ENCODE data around the gene LRRC10.
A peak's percentile ranks its signal among the peaks of the same experiment; 100 is the strongest.
"Not testable (repeated sequence)": the region's sequence is repeated elsewhere in the genome, so short reads cannot be mapped to it uniquely, and the experiment has no call there.

Gene LRRC10

GRCh38 chr12:69619050-69619449 is 8.3 kb upstream of the LRRC10 start:
- no peak for DNase-seq (ENCODE audit: low spot score)

GRCh38 chr12:69616025-69616424 is 5.3 kb upstream of the LRRC10 start:
- DNase-seq (ENCODE audit: low spot score) = no peak

- DNase-seq (ENCODE audit: low spot score) = no peak
These were observed 2.6 kb upstream of the LRRC10 start for GRCh38 chr12:69613351-69613750.

GRCh38 chr12:69610126-69610525 is 581 bp downstream of the LRRC10 start:
- DNase-seq (ENCODE audit: low spot score) = no peak

- no peak for DNase-seq (ENCODE audit: low spot score)
These were observed 2.6 kb downstream of the LRRC10 start for GRCh38 chr12:69608114-69608513.

GRCh38 chr12:69604275-69604674 is 6.4 kb downstream of the LRRC10 start:
- not testable (repeated sequence) for DNase-seq (ENCODE audit: low spot score)

- not testable (repeated sequence) for DNase-seq (ENCODE audit: low spot score)
These were observed 7.2 kb downstream of the LRRC10 start for GRCh38 chr12:69603556-69603955.

- no peak for DNase-seq (ENCODE audit: low spot score)
These were observed 7.8 kb downstream of the LRRC10 start for GRCh38 chr12:69602954-69603353.

GRCh38 chr12:69601962-69602685 is 8.6 kb downstream of the LRRC10 start:
- no peak for DNase-seq (ENCODE audit: low spot score)

- no peak for DNase-seq (ENCODE audit: low spot score)
These were observed 9.9 kb downstream of the LRRC10 start for GRCh38 chr12:69600804-69601203.

GRCh38 chr12:69598174-69598753 is 12.4 kb downstream of the LRRC10 start:
- DNase-seq (ENCODE audit: low spot score) = no peak

GRCh38 chr12:69595689-69596088 is 15.0 kb downstream of the LRRC10 start:
- no peak for DNase-seq (ENCODE audit: low spot score)

GRCh38 chr12:69589082-69589481 is 21.6 kb downstream of the LRRC10 start:
- no peak for DNase-seq (ENCODE audit: low spot score)

- DNase-seq (ENCODE audit: low spot score) = no peak
These were observed 22.2 kb downstream of the LRRC10 start for GRCh38 chr12:69588527-69588926.

GRCh38 chr12:69585189-69586062 is 25.3 kb downstream of the LRRC10 start, which contains the start of gene CCT2:
Gene CCT2 (plus strand): TSS chr12:69585459. CDS start chr12:69585522, 63 bp downstream.
- peak; percentile 92 for DNase-seq (ENCODE audit: low spot score)

- no peak for DNase-seq (ENCODE audit: low spot score)
These were observed 27.5 kb downstream of the LRRC10 start for GRCh38 chr12:69583203-69583602.

GRCh38 chr12:69580074-69580473 is 30.6 kb downstream of the LRRC10 start:
- no peak for DNase-seq (ENCODE audit: low spot score)

- no peak for DNase-seq (ENCODE audit: low spot score)
These were observed 31.7 kb downstream of the LRRC10 start for GRCh38 chr12:69579029-69579428.

GRCh38 chr12:69578283-69578682 is 32.4 kb downstream of the LRRC10 start:
- DNase-seq (ENCODE audit: low spot score) = no peak

- DNase-seq (ENCODE audit: low spot score) = no peak
These were observed 35.4 kb downstream of the LRRC10 start for GRCh38 chr12:69575346-69575745.

- DNase-seq (ENCODE audit: low spot score) = no peak
These were observed 39.9 kb downstream of the LRRC10 start for GRCh38 chr12:69570545-69571399.

GRCh38 chr12:69570000-69570516 is 40.6 kb downstream of the LRRC10 start:
- DNase-seq (ENCODE audit: low spot score) = no peak

Data from hepatic stellate cell (primary cell).